Endothelial cell of umbilical vein (primary cell): ENCODE results near the gene LIPE. TPM values are rescaled to one million over a fixed set of nuclear protein-coding genes. Genes with fewer than 3 reads are reported as not detected.

Experiments used
- BruUV-seq: library from RNA; stranded (reverse); fragments of 400-500 nt; replicated peaks from 2 replicates; lab custom pipeline; 2021; lab: Mats Ljungman, UMichigan
- CTCF ChIA-PET: fragments of 300-600, 350-600 bp; sonication (Branson Sonifier 250); formaldehyde crosslinking; loops from one replicate; lab custom pipeline; 2021; ENCODE audit warnings: antibody characterized with exemption, inconsistent platforms; lab: Charles Lee
- POLR2A ChIA-PET: fragments of 300-600, 350-600 bp; sonication (Branson Sonifier 250); formaldehyde crosslinking; loops from one replicate; lab custom pipeline; 2021; ENCODE audit warnings: antibody characterized with exemption, inconsistent platforms; lab: Charles Lee
- DNase-seq: peaks from one replicate; pipeline ENCODE4 v3.0.0-alpha.2; 2011; ENCODE audit warnings: low read depth, low spot score
- FAIRE-seq: peaks from 2 replicates; lab custom pipeline; 2011; peaks lifted over from hg19 to GRCh38; lab: Jason Lieb, UNC
- H2AFZ ChIP-seq: 2 replicates; pipeline ENCODE4 v1.6.0; 2012; ENCODE audit warnings: low read depth, low read length, control low read depth, inconsistent platforms
- H3K27ac ChIP-seq: 2 replicates; pipeline ENCODE4 v1.5.1; 2011; ENCODE audit warnings: low read depth, mild to moderate bottlenecking, control low read depth, low read length, moderate library complexity; ENCODE audit not compliant: insufficient read depth
- H3K27me3 ChIP-seq, 2 experiments: 2 replicates each; pipeline versions ENCODE4 v1.6.0 to v1.6.1; 2011; ENCODE audit warnings: low read length in 2 of 2, mixed read lengths in 1 of 2; ENCODE audit not compliant: control insufficient read depth in 2 of 2, insufficient read depth in 2 of 2
- H3K36me3 ChIP-seq, 2 experiments: 2 replicates in 1 of 2; 3 replicates in 1 of 2; pipeline ENCODE4 v1.5.1; 2011; ENCODE audit warnings: low read length in 2 of 2, mild to moderate bottlenecking in 1 of 2, moderate library complexity in 1 of 2; ENCODE audit not compliant: control insufficient read depth in 2 of 2, insufficient read depth in 2 of 2; ENCODE audit errors: extremely low read depth in 1 of 2
- H3K4me1 ChIP-seq: 3 replicates; pipeline ENCODE4 v1.5.1; 2011; ENCODE audit warnings: mild to moderate bottlenecking, low read length; ENCODE audit not compliant: control insufficient read depth, insufficient read depth; ENCODE audit errors: extremely low read depth
- H3K4me2 ChIP-seq: 2 replicates; pipeline ENCODE4 v1.6.1; 2011; ENCODE audit warnings: low read length, control low read depth, mixed read lengths; ENCODE audit not compliant: insufficient read depth
- H3K4me3 ChIP-seq, 3 experiments: fragments of 200-600 bp in 1 of 3; sonication (generic), shearing (Covaris generic) in 1 of 3; replicated peaks in 1 of 3; 2 replicates each; pipeline ENCODE4 v1.5.1; 2011 to 2016; ENCODE audit warnings: control low read depth in 3 of 3, low read length in 3 of 3, mild to moderate bottlenecking in 2 of 3, inconsistent platforms in 1 of 3, low read depth in 1 of 3, moderate library complexity in 1 of 3; ENCODE audit not compliant: insufficient read depth in 1 of 3
- H3K79me2 ChIP-seq: 2 replicates; pipeline ENCODE4 v1.6.0; 2012; ENCODE audit warnings: low read length, inconsistent platforms; ENCODE audit not compliant: control insufficient read depth, insufficient read depth
- H3K9ac ChIP-seq: replicated peaks from 2 replicates; pipeline ENCODE3; 2011; ENCODE audit warnings: low read length, control low read depth; ENCODE audit not compliant: insufficient read depth; ENCODE audit errors: extremely low read depth
- H3K9me1 ChIP-seq: replicated peaks from 3 replicates; pipeline ENCODE4 v1.6.0; 2011; ENCODE audit warnings: mild to moderate bottlenecking, low read length; ENCODE audit not compliant: control insufficient read depth, insufficient read depth; ENCODE audit errors: extremely low read depth
- H3K9me3 ChIP-seq: replicated peaks from 2 replicates; pipeline ENCODE4 v1.5.1; 2012; ENCODE audit warnings: low read length, inconsistent platforms; ENCODE audit not compliant: control insufficient read depth, insufficient read depth
- H4K20me1 ChIP-seq: replicated peaks from 2 replicates; pipeline ENCODE3; 2011; ENCODE audit warnings: mild to moderate bottlenecking, low read length; ENCODE audit not compliant: control insufficient read depth, insufficient read depth; ENCODE audit errors: extremely low read depth
- CTCF ChIP-seq, 2 donors: IDR thresholded peaks; 1 replicate in 1 of 2; 2 replicates in 1 of 2; pipeline ENCODE4 v1.5.1; 2011; ENCODE audit warnings: low read length in 2 of 2, mild to moderate bottlenecking in 2 of 2, moderate library complexity in 2 of 2, control low read depth in 1 of 2, inconsistent platforms in 1 of 2, low read depth in 1 of 2; ENCODE audit not compliant: insufficient read depth in 1 of 2; ENCODE audit errors: extremely low read depth in 1 of 2
- EZH2 ChIP-seq: IDR thresholded peaks from 2 replicates; pipeline ENCODE4 v1.6.1; 2012; ENCODE audit warnings: borderline replicate concordance, low read depth, mild to moderate bottlenecking, moderate library complexity, low read length, inconsistent platforms; ENCODE audit not compliant: severe bottlenecking
- FOS ChIP-seq: IDR thresholded peaks from 2 replicates; pipeline ENCODE4 v1.6.1; 2011; ENCODE audit warnings: mild to moderate bottlenecking, low read length, moderate library complexity, borderline replicate concordance; ENCODE audit not compliant: insufficient read depth
- GATA2 ChIP-seq: IDR thresholded peaks from 2 replicates; pipeline ENCODE4 v1.7.0; 2011; ENCODE audit warnings: low read depth, mild to moderate bottlenecking, moderate library complexity, mixed read lengths, low read length; ENCODE audit not compliant: insufficient read length, insufficient read depth
- JUN ChIP-seq: IDR thresholded peaks from 2 replicates; pipeline ENCODE4 v1.6.1; 2011; ENCODE audit warnings: borderline replicate concordance, low read depth; ENCODE audit not compliant: insufficient read length, insufficient read depth
- MAX ChIP-seq: IDR thresholded peaks from 2 replicates; pipeline ENCODE4 v1.6.1; 2011; ENCODE audit not compliant: insufficient read depth, insufficient read length
- MYC ChIP-seq: IDR thresholded peaks from one replicate; pipeline ENCODE4 v1.6.1; 2011; ENCODE audit warnings: mild to moderate bottlenecking, low read depth, low read length
- POLR2A ChIP-seq: IDR thresholded peaks from 2 replicates; pipeline ENCODE4 v1.6.1; 2012; ENCODE audit warnings: low read depth, mild to moderate bottlenecking, control low read depth, low read length
- POLR2AphosphoS5 ChIP-seq: IDR thresholded peaks from 2 replicates; pipeline ENCODE4 v1.6.1; 2012; ENCODE audit warnings: low read depth, mild to moderate bottlenecking, control low read depth, low read length, moderate library complexity; ENCODE audit not compliant: insufficient read depth
- dilution Hi-C: fragments of 300-500 bp; cut with MboI; formaldehyde crosslinking; loops from one replicate; pipeline ENCODE4 v1.15.0; 2019; ENCODE audit warnings: low sequenced_read_pairs; ENCODE audit not compliant: extremely low pct_ligation_motif_present
- intact Hi-C: fragments of 100-400 bp; cut with micrococcal nuclease; formaldehyde crosslinking; loops from one replicate; pipeline ENCODE4 v1.10.0; 2022
- polyA plus RNA-seq, 4 experiments: library from polyadenylated mRNA; depleted of rRNA in 3 of 4; stranded (reverse) in 3 of 4; unstranded in 1 of 4; fragments of >200 nt; gene quantifications; 2 replicates each; pipeline versions ENCODE4 v1.2.1 to v1.2.3, GENCODE V29; 2011 to 2012; ENCODE audit warnings: missing spikeins in 1 of 4
- total RNA-seq: library from RNA; stranded (reverse); gene quantifications from 2 replicates; pipeline ENCODE4 v1.2.3, GENCODE V29; 2021

LIPE gene
- total and polyA plus RNA-seq, 2 donors (not counting 3 experiments of a cell fraction or from before 2014, with no cell fraction given): 3.8 to 13.5 TPM

- no peak for FAIRE-seq
- intact Hi-C loops (no loop called here), dilution Hi-C loops (no loop called here)
- no peak overlapping the region for H3K9ac ChIP-seq
- POLR2A ChIA-PET: interaction anchor here (0.6 kb wide), 1 partner anchor 1153 kb away, joined by 9 read pairs; no protein-coding TSS in a partner anchor
- H2AFZ ChIP-seq: no peak overlapping the region
- H3K4me3 ChIP-seq: no peak overlapping the region
- no peaks in the 10 kb centered on the region for H3K9me1 ChIP-seq
- no peak for DNase-seq
- no peaks in the 10 kb centered on the region for H3K4me1 ChIP-seq
- CTCF ChIA-PET: no interaction called here
- no peaks in the 10 kb centered on the region for H3K27me3 ChIP-seq
- H3K27ac ChIP-seq: no peak overlapping the region
- TF ChIP-seq FOS (no peak), POLR2A (no peak), CTCF (IDR thresholded peaks at IDR 0.05; ENCODE audit: extremely low read depth in 1 of 2, insufficient read depth in 1 of 2, low read depth in 1 of 2, low read length in 2 of 2) (no peak), POLR2AphosphoS5 (no peak), JUN (no peak), MAX (no peak), MYC (no peak), GATA2 (no peak), EZH2 (no peak)
- H3K4me2 ChIP-seq: no peak overlapping the region
- H4K20me1 ChIP-seq: no peaks in the 10 kb centered on the region
- H3K79me2 ChIP-seq: no peaks in the 10 kb centered on the region
- H3K36me3 ChIP-seq: no peaks in the 10 kb centered on the region
- H3K9me3 ChIP-seq: no peaks in the 10 kb centered on the region
- no TSS peak for BruUV-seq
Measured at GRCh38 chr19:42406111-42406510, 21.1 kb downstream of the LIPE start.
